Vagina (tissue), 2 donors: ENCODE measurements around the gene SMG6. TPM values are rescaled to one million over a fixed set of nuclear protein-coding genes. Genes with fewer than 3 reads are reported as not detected.

Source experiments
- DNase-seq, 2 donors: peaks; one replicate each; pipeline ENCODE4 v3.0.0-alpha.2; 2017; ENCODE audit errors: extremely low spot score in 2 of 2
- H3K27ac ChIP-seq: fragments of 200-600 bp; sonication (generic); one replicate; pipeline ENCODE4 v1.5.1; 2019
- H3K27me3 ChIP-seq: fragments of 200-600 bp; sonication (generic); one replicate; pipeline ENCODE4 v1.5.1; 2019
- H3K36me3 ChIP-seq, 2 donors: fragments of 200-600 bp; sonication (generic); one replicate each; pipeline ENCODE4 v1.5.1; 2017 to 2019
- H3K4me1 ChIP-seq: fragments of 200-600 bp; sonication (generic); one replicate; pipeline ENCODE4 v1.5.1; 2019
- H3K4me3 ChIP-seq, 2 donors: fragments of 200-600 bp; sonication (generic); 1 replicate in 1 of 2; 2 replicates in 1 of 2; pipeline ENCODE4 v1.5.1; 2016 to 2019
- H3K9me3 ChIP-seq: fragments of 200-600 bp; sonication (generic); one replicate; pipeline ENCODE4 v1.5.1; 2019
- CTCF ChIP-seq, 3 experiments: fragments of 450-650 bp in 2 of 3; fragments of 200-600 bp in 1 of 3; sonication (generic) in 1 of 3; IDR thresholded peaks; one replicate each; pipeline ENCODE4 v1.5.1; 2017 to 2019; ENCODE audit warnings: antibody characterized with exemption in 3 of 3, mild to moderate bottlenecking in 2 of 3, moderate library complexity in 2 of 3
- POLR2A ChIP-seq, 2 donors: fragments of 450-650 bp; IDR thresholded peaks; one replicate each; pipeline ENCODE4 v1.6.1; 2017; ENCODE audit warnings: antibody characterized with exemption in 2 of 2, mild to moderate bottlenecking in 2 of 2, moderate library complexity in 2 of 2
- POLR2AphosphoS5 ChIP-seq, 2 donors: sonication (generic); formaldehyde crosslinking; IDR thresholded peaks; one replicate each; pipeline ENCODE4 v1.9.0; 2017; ENCODE audit warnings: antibody characterized with exemption in 2 of 2, mild to moderate bottlenecking in 2 of 2, low read depth in 1 of 2; ENCODE audit not compliant: insufficient read depth in 1 of 2
- intact Hi-C: fragments of 100-400 bp; cut with DNase I; formaldehyde crosslinking; loops from one replicate; pipeline ENCODE4 v1.15.1; 2023
- total RNA-seq: library from RNA; depleted of rRNA; stranded (reverse); fragments of >200 nt; gene quantifications from one replicate; pipeline ENCODE4 v1.2.3, GENCODE V29; 2016

SMG6 gene
- total RNA-seq, 1 donor from 2014 or later: 46.2 TPM

GRCh38 chr17:2101448-2102257 lies 201.9 kb downstream of the SMG6 start:
- no peak overlapping the region for H3K4me3 ChIP-seq
- H3K36me3 ChIP-seq: no peaks in the 10 kb centered on the region
- no peak overlapping the region for H3K27ac ChIP-seq
- TF ChIP-seq CTCF (IDR thresholded peaks at IDR 0.05): no peak
- TF ChIP-seq POLR2A (IDR thresholded peaks at IDR 0.05): no peak
- no peak for TF ChIP-seq POLR2AphosphoS5 (IDR thresholded peaks at IDR 0.05; ENCODE audit: insufficient read depth in 1 of 2, low read depth in 1 of 2)
- no peaks in the 10 kb centered on the region for H3K27me3 ChIP-seq
- H3K4me1 ChIP-seq: peaks cover 18% of the 10 kb centered on the region
- DNase-seq: no peak
- no peaks in the 10 kb centered on the region for H3K9me3 ChIP-seq
- intact Hi-C loops: no loop called here

GRCh38 chr17:2095536-2095910 lies 208.1 kb downstream of the SMG6 start:
- intact Hi-C loops: no loop called here
- peak overlapping the region; percentile 34 for H3K27ac ChIP-seq

GRCh38 chr17:2094891-2095535 lies 208.6 kb downstream of the SMG6 start:
- TF ChIP-seq POLR2A (IDR thresholded peaks at IDR 0.05) (no peak), POLR2AphosphoS5 (IDR thresholded peaks at IDR 0.05; ENCODE audit: insufficient read depth in 1 of 2, low read depth in 1 of 2) (peak; percentile 20 to 36), CTCF (IDR thresholded peaks at IDR 0.05) (peak in 2 of 3 experiments; percentile 24 to 49)
- H3K9me3 ChIP-seq: no peaks in the 10 kb centered on the region
- no peaks in the 10 kb centered on the region for H3K36me3 ChIP-seq
- no peak for DNase-seq
- peak overlapping the region; percentile 34 for H3K27ac ChIP-seq
- intact Hi-C loops: no loop called here
- H3K4me1 ChIP-seq: peaks cover 31% of the 10 kb centered on the region
- no peaks in the 10 kb centered on the region for H3K27me3 ChIP-seq
- no peak overlapping the region for H3K4me3 ChIP-seq

More at GRCh38 chr17:2095536-2095910, 208.1 kb downstream of the SMG6 start:
- Histone ChIP-seq H3K36me3 (no peaks in the 10 kb centered on the region), H3K4me1 (peaks cover 25% of the 10 kb centered on the region), H3K27me3 (no peaks in the 10 kb centered on the region), H3K4me3 (no peak overlapping the region), H3K9me3 (no peaks in the 10 kb centered on the region)
- no peak for DNase-seq
- no peak for TF ChIP-seq POLR2A (IDR thresholded peaks at IDR 0.05)
- no peak for TF ChIP-seq POLR2AphosphoS5 (IDR thresholded peaks at IDR 0.05; ENCODE audit: insufficient read depth in 1 of 2, low read depth in 1 of 2)
- no peak for TF ChIP-seq CTCF (IDR thresholded peaks at IDR 0.05)

GRCh38 chr17:2093349-2093748 lies 210.2 kb downstream of the SMG6 start:
- Histone ChIP-seq H3K4me1 (peaks cover 47% of the 10 kb centered on the region), H3K27ac (no peak overlapping the region), H3K27me3 (no peaks in the 10 kb centered on the region), H3K4me3 (no peak overlapping the region), H3K36me3 (no peaks in the 10 kb centered on the region), H3K9me3 (no peaks in the 10 kb centered on the region)
- DNase-seq: no peak
- TF ChIP-seq POLR2AphosphoS5 (IDR thresholded peaks at IDR 0.05; ENCODE audit: insufficient read depth in 1 of 2, low read depth in 1 of 2): no peak
- no peak for TF ChIP-seq CTCF (IDR thresholded peaks at IDR 0.05)
- TF ChIP-seq POLR2A (IDR thresholded peaks at IDR 0.05): no peak
- intact Hi-C loops: no loop called here

- no peaks in the 10 kb centered on the region for H3K9me3 ChIP-seq
- no peaks in the 10 kb centered on the region for H3K27me3 ChIP-seq
- no peak for TF ChIP-seq POLR2AphosphoS5 (IDR thresholded peaks at IDR 0.05; ENCODE audit: insufficient read depth in 1 of 2, low read depth in 1 of 2)
- no peak for TF ChIP-seq CTCF (IDR thresholded peaks at IDR 0.05)
- no peak for TF ChIP-seq POLR2A (IDR thresholded peaks at IDR 0.05)
- H3K4me3 ChIP-seq: no peak overlapping the region
- intact Hi-C loops: no loop called here
- H3K27ac ChIP-seq: no peak overlapping the region
- no peaks in the 10 kb centered on the region for H3K36me3 ChIP-seq
- peaks cover 58% of the 10 kb centered on the region for H3K4me1 ChIP-seq
- no peak for DNase-seq
These were observed 211.3 kb downstream of the SMG6 start for GRCh38 chr17:2092253-2092652.
